Sigmoid colon (tissue), 7 donors: ENCODE measurements around the gene TMEM255B. TPM values are rescaled to one million over a fixed set of nuclear protein-coding genes. Genes with fewer than 3 reads are reported as not detected.

Experiments used
- DNase-seq: peaks from one replicate; pipeline ENCODE4 v3.0.0-alpha.2; 2019
- H3K27ac ChIP-seq, 4 donors: fragments of 200-600 bp; sonication (generic); one replicate each; pipeline ENCODE4 v1.5.1; 2016 to 2019; ENCODE audit warnings: mild to moderate bottlenecking in 1 of 4
- H3K27me3 ChIP-seq, 3 donors: fragments of 200-600 bp; sonication (generic); one replicate each; pipeline ENCODE4 v1.5.1; 2019; ENCODE audit warnings: mild to moderate bottlenecking in 1 of 3
- H3K36me3 ChIP-seq, 4 donors: fragments of 200-600 bp; sonication (generic); one replicate each; pipeline ENCODE4 v1.5.1; 2016 to 2019
- H3K4me1 ChIP-seq, 4 donors: fragments of 200-600 bp; sonication (generic); one replicate each; pipeline ENCODE4 v1.5.1; 2017 to 2019
- H3K4me3 ChIP-seq, 4 donors: fragments of 200-600 bp; sonication (generic); one replicate each; pipeline ENCODE4 v1.5.1; 2017 to 2019; ENCODE audit warnings: mild to moderate bottlenecking in 2 of 4, moderate library complexity in 1 of 4
- H3K9me3 ChIP-seq, 4 donors: fragments of 200-600 bp in 3 of 4; sonication (generic) in 3 of 4; one replicate each; pipeline versions ENCODE4 v1.5.1 to v1.6.1; 2013 to 2019
- CTCF ChIP-seq, 4 experiments: fragments of 450-650 bp in 3 of 4; fragments of 200-600 bp in 1 of 4; IDR thresholded peaks; one replicate each; pipeline ENCODE4 v1.5.1; 2016 to 2019; ENCODE audit warnings: antibody characterized with exemption in 4 of 4, mild to moderate bottlenecking in 3 of 4, moderate library complexity in 2 of 4
- EP300 ChIP-seq, 4 donors: sonication (generic); formaldehyde crosslinking; IDR thresholded peaks; one replicate each; pipeline ENCODE4 v1.6.1; 2017; ENCODE audit warnings: antibody characterized with exemption in 4 of 4
- POLR2A ChIP-seq, 2 donors: fragments of 450-650 bp; IDR thresholded peaks; one replicate each; pipeline ENCODE4 v1.6.1; 2016; ENCODE audit warnings: antibody characterized with exemption in 2 of 2, mild to moderate bottlenecking in 2 of 2, moderate library complexity in 2 of 2
- POLR2AphosphoS5 ChIP-seq, 4 donors: sonication (generic); formaldehyde crosslinking; IDR thresholded peaks; one replicate each; pipeline ENCODE4 v1.6.1; 2017; ENCODE audit warnings: antibody characterized with exemption in 4 of 4
- WGBS, 2 donors: extraction: QIAGEN DNeasy Blood & Tissue Kit; methylation state at CpG; one replicate each; pipeline ENCODE4 v1.1.7; 2013; 5-methylcytosine and 5-hydroxymethylcytosine counted together
- intact Hi-C: fragments of 100-400 bp; cut with DNase I; formaldehyde crosslinking; loops from one replicate; pipeline ENCODE4 v1.15.1; 2023
- polyA plus RNA-seq, 3 donors: library from polyadenylated mRNA; stranded (reverse); fragments of 200-250 nt; gene quantifications; one replicate each; pipeline ENCODE4 v1.2.3, GENCODE V29; 2013
- total RNA-seq, 4 donors: library from RNA; depleted of rRNA; stranded (reverse); fragments of >200 nt; gene quantifications; one replicate each; pipeline ENCODE4 v1.1.0, GENCODE V29; 2016
- donor health status: healthy with polysubstance abuse.
- donor health status: Bipolar disorder and iron deficiency.
- donor health status: healthy.

TMEM255B gene
- total and polyA plus RNA-seq, 7 donors: 0.60 to 11.1 (median 4.3) TPM

- Histone ChIP-seq H3K27me3 (no peaks in the 10 kb centered on the region), H3K36me3 (no peaks in the 10 kb centered on the region), H3K4me3 (no peak overlapping the region), H3K9me3 (no peaks in the 10 kb centered on the region), H3K4me1 (no peaks in the 10 kb centered on the region), H3K27ac (no peak overlapping the region)
- no peak for TF ChIP-seq EP300 (IDR thresholded peaks at IDR 0.05)
- TF ChIP-seq POLR2A (IDR thresholded peaks at IDR 0.05): no peak
- no peak for TF ChIP-seq POLR2AphosphoS5 (IDR thresholded peaks at IDR 0.05)
- TF ChIP-seq CTCF (IDR thresholded peaks at IDR 0.05): no peak
- no peak for DNase-seq
- intact Hi-C loops: no loop called here
- WGBS, 2 donors: 79 to 82% methylated on average over 12 of the region's 12 CpGs
These were observed 24.3 kb downstream of the TMEM255B start for GRCh38 chr13:113783200-113783881.

GRCh38 chr13:113783966-113784644 is 25.1 kb downstream of the TMEM255B start:
- Histone ChIP-seq H3K4me3 (no peak overlapping the region), H3K27ac (no peak overlapping the region), H3K27me3 (peaks cover 0 to 3% (median 0%) of the 10 kb centered on the region in 3 donors), H3K9me3 (no peaks in the 10 kb centered on the region), H3K4me1 (no peaks in the 10 kb centered on the region), H3K36me3 (no peaks in the 10 kb centered on the region)
- 85 to 87% methylated on average over 10 of the region's 10 CpGs for WGBS, 2 donors
- DNase-seq: no peak
- TF ChIP-seq POLR2A (IDR thresholded peaks at IDR 0.05) (no peak), CTCF (IDR thresholded peaks at IDR 0.05) (no peak), EP300 (IDR thresholded peaks at IDR 0.05) (no peak), POLR2AphosphoS5 (IDR thresholded peaks at IDR 0.05) (no peak)
- intact Hi-C loops: no loop called here

- H3K9me3 ChIP-seq: no peaks in the 10 kb centered on the region
- TF ChIP-seq EP300 (IDR thresholded peaks at IDR 0.05): no peak
- TF ChIP-seq POLR2AphosphoS5 (IDR thresholded peaks at IDR 0.05): no peak
- no peak for TF ChIP-seq CTCF (IDR thresholded peaks at IDR 0.05)
- no peak for TF ChIP-seq POLR2A (IDR thresholded peaks at IDR 0.05)
- peaks cover 0 to 3% (median 0%) of the 10 kb centered on the region in 3 donors for H3K27me3 ChIP-seq
- DNase-seq: no peak
- H3K4me1 ChIP-seq: no peaks in the 10 kb centered on the region
- no peak overlapping the region for H3K4me3 ChIP-seq
- H3K27ac ChIP-seq: no peak overlapping the region
- H3K36me3 ChIP-seq: no peaks in the 10 kb centered on the region
- whole genome bisulfite sequencing, 2 donors: 83 to 84% methylated on average over 5 of the region's 5 CpGs
- intact Hi-C loops: no loop called here
These were observed 25.6 kb downstream of the TMEM255B start for GRCh38 chr13:113784645-113785024.

- no peaks in the 10 kb centered on the region for H3K36me3 ChIP-seq
- intact Hi-C loops: no loop called here
- no peaks in the 10 kb centered on the region for H3K4me1 ChIP-seq
- DNase-seq: no peak
- 80 to 83% methylated on average over 19 of the region's 19 CpGs for WGBS, 2 donors
- TF ChIP-seq POLR2AphosphoS5 (IDR thresholded peaks at IDR 0.05): no peak
- no peak for TF ChIP-seq CTCF (IDR thresholded peaks at IDR 0.05)
- TF ChIP-seq POLR2A (IDR thresholded peaks at IDR 0.05): no peak
- TF ChIP-seq EP300 (IDR thresholded peaks at IDR 0.05): no peak
- H3K4me3 ChIP-seq: no peak overlapping the region
- no peak overlapping the region for H3K27ac ChIP-seq
- H3K27me3 ChIP-seq: peaks cover 0 to 3% (median 0%) of the 10 kb centered on the region in 3 donors
- H3K9me3 ChIP-seq: no peaks in the 10 kb centered on the region
These were observed 26.3 kb downstream of the TMEM255B start for GRCh38 chr13:113785051-113786010.
